Measurements from ENCODE around the gene KLHL42. TPM values are rescaled to one million over a fixed set of nuclear protein-coding genes. Genes with fewer than 3 reads are reported as not detected.
"Not testable (repeated sequence)": the region's sequence is repeated elsewhere in the genome, so short reads cannot be mapped to it uniquely, and the experiment has no call there.

Gene KLHL42
- polyA plus RNA-seq, 3 donors = 8.0 to 9.7 (median 8.2) TPM

DNA sequence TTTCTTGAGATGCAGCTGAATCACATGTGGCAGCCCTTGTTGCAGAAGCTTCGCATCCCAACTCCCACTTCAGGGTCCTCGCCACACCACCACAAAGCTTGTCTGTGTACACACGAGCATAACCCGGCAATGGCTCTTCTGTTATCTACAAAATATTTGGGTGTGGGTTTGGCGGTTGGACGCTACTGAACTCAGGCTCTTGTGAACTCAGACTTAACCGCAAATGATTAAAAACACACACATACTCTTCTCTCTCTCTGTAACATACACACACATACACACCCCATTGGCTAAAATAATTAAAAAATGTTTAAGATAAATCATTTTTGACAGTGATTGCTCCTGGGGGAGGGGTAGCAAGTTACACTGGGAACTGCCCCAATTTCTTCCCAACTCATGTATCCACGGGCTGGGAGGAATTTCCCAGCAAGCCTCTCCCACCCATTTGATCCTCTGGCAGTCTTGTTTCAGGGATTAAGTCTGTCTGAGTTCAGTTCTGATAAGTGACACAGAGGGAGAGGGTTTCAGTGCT lies 63.7 kb downstream of the KLHL42 start:
- H3K27ac ChIP-seq (ENCODE audit: low read depth, low read length) = no peak overlapping the region
- 57 to 64% (median 60%) methylated on average over 8 of the region's 8 CpGs for WGBS, 3 donors

DNA sequence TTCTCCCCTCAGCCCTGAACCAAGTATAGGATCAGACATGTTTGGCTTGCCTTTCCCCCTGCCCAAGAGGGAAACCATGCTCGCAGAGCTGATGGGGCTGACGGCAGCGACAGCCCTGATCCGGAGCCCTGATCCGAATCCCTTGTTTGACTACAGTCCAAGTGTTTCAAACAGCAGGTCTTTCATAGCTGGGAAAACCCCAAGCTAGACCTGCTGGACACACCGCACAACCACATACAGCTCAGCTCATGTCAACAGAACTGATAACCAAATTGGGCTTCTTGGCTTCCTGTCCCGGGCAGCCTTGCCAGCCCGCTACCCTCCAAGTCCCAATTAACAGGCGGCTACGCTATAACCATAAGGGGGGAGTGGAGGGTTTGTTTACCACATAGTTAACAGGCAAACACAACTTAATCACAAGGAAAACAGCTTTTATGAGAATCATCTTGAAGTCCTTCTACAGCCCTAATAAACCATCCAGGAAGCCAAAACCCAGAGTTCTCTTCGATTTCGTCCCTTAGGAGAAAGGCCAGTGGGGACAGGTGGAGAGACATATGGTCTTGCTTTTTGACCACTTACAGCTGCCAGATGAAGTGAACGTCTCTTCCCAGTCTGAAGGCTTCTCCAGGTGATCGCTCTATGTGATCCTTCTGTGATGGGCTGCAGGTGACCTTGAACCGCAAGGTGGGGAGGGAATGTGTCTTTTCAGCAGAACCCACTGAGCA lies 64.5 kb downstream of the KLHL42 start:
- H3K27ac ChIP-seq (ENCODE audit: low read depth, low read length) = no peak overlapping the region
- WGBS, 3 donors = 41 to 85% (median 70%) methylated on average over 15 of the region's 15 CpGs

DNA sequence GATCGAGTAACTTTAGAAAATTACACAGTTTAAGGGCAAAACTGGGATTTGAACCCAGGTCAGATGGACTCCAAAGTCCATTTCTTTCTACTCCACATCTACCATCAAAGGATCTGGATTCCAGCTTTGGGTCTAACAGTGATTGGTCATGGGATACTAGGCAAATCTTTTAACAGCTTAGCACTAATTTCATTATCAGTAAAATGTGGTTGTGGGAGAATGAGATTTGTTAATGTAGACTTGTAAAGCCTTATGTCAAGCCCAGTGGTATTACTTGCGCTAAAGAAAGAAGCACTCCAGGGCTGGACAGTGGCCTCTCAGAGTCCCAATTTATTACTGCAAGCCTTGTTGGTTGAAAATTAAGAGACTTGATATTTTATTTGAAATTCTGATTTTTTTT lies 65.2 kb downstream of the KLHL42 start:
- no peak overlapping the region for H3K27ac ChIP-seq (ENCODE audit: low read depth, low read length)
- WGBS, 3 donors = 90 to 98% (median 96%) methylated on average over 2 of the region's 2 CpGs

DNA sequence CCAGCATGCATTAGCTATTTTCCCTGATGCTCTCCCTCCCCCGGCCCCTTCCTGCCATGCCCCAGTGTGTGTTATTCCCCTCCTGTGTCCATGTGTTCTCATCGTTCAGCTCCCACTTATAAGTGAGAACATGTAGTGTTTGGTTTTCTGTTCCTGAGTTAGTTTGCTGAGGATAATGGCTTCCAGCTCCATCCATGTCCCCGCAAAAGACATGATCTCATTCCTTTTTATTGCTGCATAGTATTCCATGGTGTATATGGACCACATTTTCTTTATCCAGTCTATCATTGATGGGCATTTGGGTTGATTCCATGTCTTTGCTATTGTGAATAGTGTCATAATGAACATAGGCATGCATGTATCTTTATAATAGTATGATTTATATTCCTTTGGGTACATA lies 65.7 kb downstream of the KLHL42 start:
- not testable (repeated sequence) for H3K27ac ChIP-seq (ENCODE audit: low read depth, low read length)
- WGBS, 3 donors = 86 to 97% (median 93%) methylated on average over 3 of the region's 3 CpGs

DNA sequence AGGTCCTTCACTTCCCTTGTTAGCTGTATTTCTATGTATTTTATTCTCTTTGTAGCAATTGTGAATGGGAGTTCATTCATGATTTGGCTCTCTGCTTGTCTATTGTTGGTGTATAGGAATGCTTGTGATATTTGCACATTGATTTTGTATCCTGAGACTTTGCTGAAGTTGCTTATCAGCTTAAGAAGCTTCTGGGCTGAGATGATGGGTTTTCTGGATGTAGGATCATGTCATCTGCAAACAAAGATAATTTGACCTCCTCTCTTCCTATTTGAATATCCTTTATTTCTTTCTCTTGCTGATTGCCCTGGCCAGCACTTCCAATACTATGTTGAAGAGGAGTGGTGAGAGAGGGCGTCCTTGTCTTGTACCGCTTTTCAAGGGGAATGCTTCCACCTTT lies 67.3 kb downstream of the KLHL42 start:
- 94 to 96% (median 95%) methylated on average over 2 of the region's 2 CpGs for WGBS, 3 donors
- not testable (repeated sequence) for H3K27ac ChIP-seq (ENCODE audit: low read depth, low read length)

DNA sequence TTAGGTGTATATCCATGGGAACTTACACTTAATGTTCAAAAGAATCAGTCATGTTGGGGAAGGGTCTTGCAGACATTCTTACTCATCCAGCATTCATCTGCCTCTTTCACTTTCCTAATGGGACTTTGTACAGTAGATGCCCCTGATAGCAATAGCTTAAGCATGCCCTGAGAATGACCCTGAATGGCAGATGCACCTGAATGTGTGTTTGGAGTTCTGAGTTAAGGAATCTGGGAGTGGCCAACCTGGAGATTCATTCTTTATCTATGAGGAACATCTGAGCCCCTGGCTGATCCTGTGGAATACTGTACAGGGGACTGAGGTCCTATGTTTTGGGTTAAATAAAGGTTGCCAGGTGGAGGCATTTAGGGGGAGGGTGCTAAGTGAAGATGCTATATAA lies 71.3 kb downstream of the KLHL42 start:
- H3K27ac ChIP-seq (ENCODE audit: low read depth, low read length) = no peak overlapping the region

DNA sequence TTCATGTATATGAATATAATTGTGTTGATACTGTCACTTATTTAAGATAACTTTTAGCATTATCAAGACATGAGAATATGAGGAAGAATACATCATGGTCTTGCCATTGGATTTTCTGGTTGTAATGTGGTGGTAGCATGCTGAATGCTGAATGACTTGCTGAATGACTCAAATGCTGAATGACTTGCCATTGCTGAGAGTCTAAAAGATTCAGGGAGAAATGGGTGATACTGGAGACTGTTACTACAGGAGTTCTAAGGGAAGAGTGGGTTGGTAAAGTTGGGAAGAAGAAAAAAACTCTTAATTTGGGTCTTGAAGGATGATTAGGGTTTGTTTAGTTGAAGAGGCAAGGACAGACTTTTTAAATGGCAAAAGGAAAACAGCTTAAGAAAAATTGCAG lies 72.1 kb downstream of the KLHL42 start:
- no peak overlapping the region for H3K27ac ChIP-seq (ENCODE audit: low read depth, low read length)

Other genes starting within 250 kb of the KLHL42 start
- 1 to 10 TPM in 2 of 3 donors, under 1 TPM in 1; 0.30 to 5.2 (median 3.3) TPM for gene REP15, start 83.8 kb upstream of the KLHL42 start, polyA plus RNA-seq
- gene MRPS35, start 69.4 kb upstream of the KLHL42 start, polyA plus RNA-seq = 10 to 100 TPM; 14.1 to 33.6 (median 27.8) TPM
- gene MANSC4, start within 50 bp of the KLHL42 start, polyA plus RNA-seq = under 1 TPM in 1 of 3 donors, not detected in 2; 0.08 TPM
- gene PTHLH, start 192.5 kb downstream of the KLHL42 start, polyA plus RNA-seq = under 1 TPM in 2 of 3 donors, not detected in 1; 0.08 to 0.61 TPM